ENCODE measurements around the gene LYPLA2.
"Not testable (repeated sequence)": the region's sequence is repeated elsewhere in the genome, so short reads cannot be mapped to it uniquely, and the experiment has no call there.

LYPLA2 gene

DNA sequence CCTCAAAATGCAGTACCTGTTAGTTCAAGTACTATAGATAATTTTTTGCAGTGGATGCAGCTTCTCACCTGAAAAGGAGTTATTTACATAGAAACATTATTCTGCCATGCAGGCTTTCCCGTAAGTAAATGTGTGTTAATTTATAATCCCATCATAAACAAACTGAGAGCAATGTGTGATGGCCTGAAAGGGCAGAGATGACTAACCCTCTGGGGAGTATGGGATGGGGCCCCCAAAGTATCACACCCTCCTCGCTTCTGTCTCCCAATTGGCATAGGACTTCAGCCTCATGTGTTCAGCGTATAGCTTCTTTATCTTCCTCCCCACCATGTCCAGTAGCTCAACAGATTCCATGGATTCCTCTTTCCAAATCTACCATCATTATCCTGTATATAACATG lies 26.7 kb downstream of the LYPLA2 start:
- H3K9me3 ChIP-seq (ENCODE audit: control insufficient read depth in 2 of 2, low read length in 2 of 2), result no peaks in the 10 kb centered on the region
- no peaks in the 10 kb centered on the region for H3K27me3 ChIP-seq (ENCODE audit: control insufficient read depth in 1 of 2, insufficient read depth in 2 of 2, low read length in 2 of 2)
- H3K9ac ChIP-seq (ENCODE audit: low read length in 2 of 2), result no peak overlapping the region
- peaks cover 37% of the 10 kb centered on the region in 2 donors for H3K36me3 ChIP-seq (ENCODE audit: control insufficient read depth in 2 of 2, insufficient read depth in 2 of 2, low read length in 2 of 2)
- no peak overlapping the region for H3K27ac ChIP-seq (ENCODE audit: low read length)
- no peak overlapping the region for H3K4me3 ChIP-seq (ENCODE audit: low read length in 2 of 2)
- H3K4me1 ChIP-seq (ENCODE audit: control insufficient read depth, insufficient read depth, low read length), result no peaks in the 10 kb centered on the region

DNA sequence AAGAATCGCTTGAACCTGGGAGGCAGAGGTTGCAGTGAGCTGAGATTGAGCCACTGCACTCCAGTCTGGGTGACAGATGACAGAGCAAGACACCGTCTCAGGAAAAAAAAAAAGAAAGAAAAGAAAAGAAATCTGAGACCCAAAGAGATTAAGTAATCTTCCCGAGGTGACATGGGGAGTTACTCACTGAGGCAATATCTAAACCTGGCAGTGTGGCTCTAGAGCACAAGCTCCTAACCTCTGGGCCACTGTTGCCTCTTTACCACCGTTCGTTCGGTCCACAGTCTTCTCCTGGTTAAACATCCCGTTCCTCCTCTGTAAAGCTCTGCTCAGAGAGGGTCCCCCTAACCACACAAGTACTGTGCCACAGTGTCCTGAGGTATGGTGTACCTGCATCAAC lies 32.8 kb downstream of the LYPLA2 start:
- no peaks in the 10 kb centered on the region for H3K9me3 ChIP-seq (ENCODE audit: control insufficient read depth in 2 of 2, low read length in 2 of 2)
- H3K36me3 ChIP-seq (ENCODE audit: control insufficient read depth in 2 of 2, insufficient read depth in 2 of 2, low read length in 2 of 2), result peaks cover 0 to 4% of the 10 kb centered on the region in 2 donors
- H3K4me1 ChIP-seq (ENCODE audit: control insufficient read depth, insufficient read depth, low read length), result peaks cover 5% of the 10 kb centered on the region
- H3K27me3 ChIP-seq (ENCODE audit: control insufficient read depth in 1 of 2, insufficient read depth in 2 of 2, low read length in 2 of 2), result no peaks in the 10 kb centered on the region
- H3K4me3 ChIP-seq (ENCODE audit: low read length in 2 of 2), result no peak overlapping the region
- H3K27ac ChIP-seq (ENCODE audit: low read length), result no peak overlapping the region
- no peak overlapping the region for H3K9ac ChIP-seq (ENCODE audit: low read length in 2 of 2)

- Histone ChIP-seq H3K4me3 (ENCODE audit: low read length in 2 of 2) (peak overlapping the region; percentile 96 to 99), H3K27ac (ENCODE audit: low read length) (peak overlapping the region; percentile 95), H3K4me1 (ENCODE audit: control insufficient read depth, insufficient read depth, low read length) (peaks cover 5% of the 10 kb centered on the region), H3K9ac (ENCODE audit: low read length in 2 of 2) (peak overlapping the region; percentile 99 to 100), H3K9me3 (ENCODE audit: control insufficient read depth in 2 of 2, low read length in 2 of 2) (no peaks in the 10 kb centered on the region), H3K27me3 (ENCODE audit: control insufficient read depth in 1 of 2, insufficient read depth in 2 of 2, low read length in 2 of 2) (no peaks in the 10 kb centered on the region), H3K36me3 (ENCODE audit: control insufficient read depth in 2 of 2, insufficient read depth in 2 of 2, low read length in 2 of 2) (peaks cover 0 to 2% of the 10 kb centered on the region in 2 donors)
Measured at GRCh38 chr1:23824711-23825075, 33.7 kb downstream of the LYPLA2 start.

GRCh38 chr1:23825076-23825761 lies 34.3 kb downstream of the LYPLA2 start, which contains the start of gene HMGCL:
Gene HMGCL, minus strand, starts transcription at chr1:23825429. Its CDS starts 14 bp downstream, at chr1:23825415.
- peak within 1 kb of the TSS; percentile 96 to 99 for H3K4me3 ChIP-seq (ENCODE audit: low read length in 2 of 2)
- H3K27ac ChIP-seq (ENCODE audit: low read length), result peak within 1 kb of the TSS; percentile 95
- peaks cover 0 to 2% of the 10 kb centered on the region in 2 donors for H3K36me3 ChIP-seq (ENCODE audit: control insufficient read depth in 2 of 2, insufficient read depth in 2 of 2, low read length in 2 of 2)
- H3K9me3 ChIP-seq (ENCODE audit: control insufficient read depth in 2 of 2, low read length in 2 of 2), result no peaks in the 10 kb centered on the region
- peaks cover 5% of the 10 kb centered on the region for H3K4me1 ChIP-seq (ENCODE audit: control insufficient read depth, insufficient read depth, low read length)
- H3K27me3 ChIP-seq (ENCODE audit: control insufficient read depth in 1 of 2, insufficient read depth in 2 of 2, low read length in 2 of 2), result no peaks in the 10 kb centered on the region
- peak within 1 kb of the TSS; percentile 99 to 100 for H3K9ac ChIP-seq (ENCODE audit: low read length in 2 of 2)

DNA sequence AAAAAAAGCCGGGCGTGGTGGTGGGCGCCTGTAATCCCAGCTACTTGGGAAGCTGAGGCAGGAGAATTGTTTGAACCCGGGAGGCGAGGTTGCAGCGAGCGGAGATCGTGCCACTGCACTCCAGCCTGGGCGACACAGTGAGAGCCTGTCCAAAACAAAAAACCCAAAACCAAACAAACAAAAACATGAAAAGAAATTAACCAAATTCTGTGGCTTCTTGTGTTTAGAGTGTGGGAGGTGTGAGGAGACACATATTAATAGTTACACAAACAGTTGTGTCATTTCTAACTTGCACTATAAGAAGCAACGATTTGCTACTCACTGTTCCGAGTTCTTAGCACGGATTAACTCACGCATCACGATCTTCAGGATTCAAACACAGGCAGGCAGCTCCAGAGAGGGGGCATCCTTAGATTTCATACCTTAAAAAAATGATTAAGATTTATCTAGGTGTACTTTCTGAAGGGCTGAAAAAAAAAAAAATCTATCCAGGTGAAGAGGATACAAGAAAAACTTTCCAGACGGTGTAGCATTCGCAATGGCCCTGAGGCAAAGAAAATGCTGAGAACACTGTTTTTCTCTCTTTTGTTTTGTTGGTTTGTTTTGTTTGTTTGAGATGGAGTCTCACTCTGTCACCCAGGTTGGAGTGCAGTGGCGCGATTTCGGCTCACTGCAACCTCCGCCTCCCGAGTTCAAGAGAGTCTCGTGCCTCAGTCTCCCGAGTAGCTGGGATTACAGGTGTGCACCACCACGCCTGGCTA lies 35.0 kb downstream of the LYPLA2 start:
- no peaks in the 10 kb centered on the region for H3K27me3 ChIP-seq (ENCODE audit: control insufficient read depth in 1 of 2, insufficient read depth in 2 of 2, low read length in 2 of 2)
- H3K9ac ChIP-seq (ENCODE audit: low read length in 2 of 2), result peak overlapping the region; percentile 79 to 99
- no peaks in the 10 kb centered on the region for H3K36me3 ChIP-seq (ENCODE audit: control insufficient read depth in 2 of 2, insufficient read depth in 2 of 2, low read length in 2 of 2)
- H3K9me3 ChIP-seq (ENCODE audit: control insufficient read depth in 2 of 2, low read length in 2 of 2), result no peaks in the 10 kb centered on the region
- peak overlapping the region; percentile 96 to 99 for H3K4me3 ChIP-seq (ENCODE audit: low read length in 2 of 2)
- H3K4me1 ChIP-seq (ENCODE audit: control insufficient read depth, insufficient read depth, low read length), result peaks cover 5% of the 10 kb centered on the region
- peak overlapping the region; percentile 95 for H3K27ac ChIP-seq (ENCODE audit: low read length)

- not testable (repeated sequence) for H3K4me3 ChIP-seq (ENCODE audit: low read length in 2 of 2); H3K9ac ChIP-seq (ENCODE audit: low read length in 2 of 2); H3K9me3 ChIP-seq (ENCODE audit: control insufficient read depth in 2 of 2, low read length in 2 of 2); H3K36me3 ChIP-seq (ENCODE audit: control insufficient read depth in 2 of 2, insufficient read depth in 2 of 2, low read length in 2 of 2); H3K27ac ChIP-seq (ENCODE audit: low read length); H3K4me1 ChIP-seq (ENCODE audit: control insufficient read depth, insufficient read depth, low read length); H3K27me3 ChIP-seq (ENCODE audit: control insufficient read depth in 1 of 2, insufficient read depth in 2 of 2, low read length in 2 of 2)
Measured at GRCh38 chr1:23826590-23826989, 35.6 kb downstream of the LYPLA2 start.

- Histone ChIP-seq H3K27me3 (ENCODE audit: control insufficient read depth in 1 of 2, insufficient read depth in 2 of 2, low read length in 2 of 2) (no peaks in the 10 kb centered on the region), H3K9me3 (ENCODE audit: control insufficient read depth in 2 of 2, low read length in 2 of 2) (no peaks in the 10 kb centered on the region), H3K4me1 (ENCODE audit: control insufficient read depth, insufficient read depth, low read length) (peaks cover 5% of the 10 kb centered on the region), H3K36me3 (ENCODE audit: control insufficient read depth in 2 of 2, insufficient read depth in 2 of 2, low read length in 2 of 2) (no peaks in the 10 kb centered on the region), H3K27ac (ENCODE audit: low read length) (no peak overlapping the region), H3K4me3 (ENCODE audit: low read length in 2 of 2) (no peak overlapping the region), H3K9ac (ENCODE audit: low read length in 2 of 2) (no peak overlapping the region)
Measured at GRCh38 chr1:23827717-23828116, 36.8 kb downstream of the LYPLA2 start.

DNA sequence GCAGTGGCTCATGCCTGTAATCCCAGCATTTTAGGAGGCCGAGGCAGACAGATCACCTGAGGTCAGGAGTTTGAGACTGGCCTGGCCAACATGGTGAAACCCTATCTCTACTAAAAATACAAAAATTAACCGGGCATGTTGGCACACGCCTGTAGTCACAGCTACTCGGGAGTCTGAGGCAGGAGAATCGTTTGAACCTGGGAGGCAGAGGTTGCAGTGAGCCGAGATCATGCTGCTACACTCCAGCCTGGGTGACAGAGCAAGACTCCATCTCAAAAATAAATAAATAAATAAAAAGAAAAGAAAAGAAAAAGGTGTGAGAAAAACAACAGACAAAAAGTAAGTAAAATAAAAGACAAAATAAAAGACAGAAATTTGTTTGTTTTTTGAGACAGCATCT lies 43.2 kb downstream of the LYPLA2 start:
- not testable (repeated sequence) for H3K9ac ChIP-seq (ENCODE audit: low read length in 2 of 2); H3K4me1 ChIP-seq (ENCODE audit: control insufficient read depth, insufficient read depth, low read length); H3K27me3 ChIP-seq (ENCODE audit: control insufficient read depth in 1 of 2, insufficient read depth in 2 of 2, low read length in 2 of 2); H3K4me3 ChIP-seq (ENCODE audit: low read length in 2 of 2); H3K9me3 ChIP-seq (ENCODE audit: control insufficient read depth in 2 of 2, low read length in 2 of 2); H3K27ac ChIP-seq (ENCODE audit: low read length); H3K36me3 ChIP-seq (ENCODE audit: control insufficient read depth in 2 of 2, insufficient read depth in 2 of 2, low read length in 2 of 2)

GRCh38 chr1:23836037-23836436 lies 45.1 kb downstream of the LYPLA2 start:
- no peak overlapping the region for H3K9ac ChIP-seq (ENCODE audit: low read length in 2 of 2)
- no peak overlapping the region for H3K4me3 ChIP-seq (ENCODE audit: low read length in 2 of 2)
- no peaks in the 10 kb centered on the region for H3K9me3 ChIP-seq (ENCODE audit: control insufficient read depth in 2 of 2, low read length in 2 of 2)

GRCh38 chr1:23837908-23838307 lies 47.0 kb downstream of the LYPLA2 start:
- H3K4me3 ChIP-seq (ENCODE audit: low read length in 2 of 2), result peak overlapping the region; percentile 62 to 71

More at GRCh38 chr1:23836037-23836436, 45.1 kb downstream of the LYPLA2 start:
- H3K27ac ChIP-seq (ENCODE audit: low read length), result no peak overlapping the region
- peaks cover 5% of the 10 kb centered on the region for H3K4me1 ChIP-seq (ENCODE audit: control insufficient read depth, insufficient read depth, low read length)
- no peaks in the 10 kb centered on the region for H3K36me3 ChIP-seq (ENCODE audit: control insufficient read depth in 2 of 2, insufficient read depth in 2 of 2, low read length in 2 of 2)
- H3K27me3 ChIP-seq (ENCODE audit: control insufficient read depth in 1 of 2, insufficient read depth in 2 of 2, low read length in 2 of 2), result peaks cover 3 to 6% of the 10 kb centered on the region in 2 donors

DNA sequence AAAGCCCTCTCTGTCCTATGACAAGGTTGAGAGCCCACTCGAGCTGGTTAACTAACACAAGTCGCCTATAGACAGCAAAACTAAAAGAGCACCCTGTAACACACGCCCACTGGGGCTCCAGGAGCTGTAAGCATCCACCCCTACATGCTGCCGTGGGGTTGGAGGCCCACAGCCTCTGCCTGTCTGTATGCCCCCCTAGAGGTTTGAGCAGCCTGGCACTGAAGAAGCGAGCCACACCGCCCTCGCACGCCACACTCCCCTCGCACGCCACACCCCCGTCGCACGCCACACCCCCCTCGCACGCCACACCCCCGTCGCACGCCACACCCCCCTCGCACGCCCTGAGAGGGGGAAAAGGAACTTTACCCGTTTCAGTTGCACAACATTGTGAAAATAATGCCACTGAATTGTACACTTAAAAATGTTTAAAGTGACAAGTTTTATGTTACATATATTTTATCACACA lies 47.5 kb downstream of the LYPLA2 start:
- H3K9ac ChIP-seq (ENCODE audit: low read length in 2 of 2), result no peak overlapping the region

More at GRCh38 chr1:23837908-23838307, 47.0 kb downstream of the LYPLA2 start:
- H3K4me1 ChIP-seq (ENCODE audit: control insufficient read depth, insufficient read depth, low read length), result peaks cover 5% of the 10 kb centered on the region
- H3K27ac ChIP-seq (ENCODE audit: low read length), result no peak overlapping the region
- peaks cover 3 to 6% of the 10 kb centered on the region in 2 donors for H3K27me3 ChIP-seq (ENCODE audit: control insufficient read depth in 1 of 2, insufficient read depth in 2 of 2, low read length in 2 of 2)
- no peaks in the 10 kb centered on the region for H3K9me3 ChIP-seq (ENCODE audit: control insufficient read depth in 2 of 2, low read length in 2 of 2)
- no peaks in the 10 kb centered on the region for H3K36me3 ChIP-seq (ENCODE audit: control insufficient read depth in 2 of 2, insufficient read depth in 2 of 2, low read length in 2 of 2)
- no peak overlapping the region for H3K9ac ChIP-seq (ENCODE audit: low read length in 2 of 2)

More for the DNA sequence above, 47.5 kb downstream of the LYPLA2 start:
- Histone ChIP-seq H3K4me3 (ENCODE audit: low read length in 2 of 2) (peak overlapping the region; percentile 62 to 71), H3K27ac (ENCODE audit: low read length) (no peak overlapping the region), H3K9me3 (ENCODE audit: control insufficient read depth in 2 of 2, low read length in 2 of 2) (no peaks in the 10 kb centered on the region), H3K27me3 (ENCODE audit: control insufficient read depth in 1 of 2, insufficient read depth in 2 of 2, low read length in 2 of 2) (peaks cover 3 to 6% of the 10 kb centered on the region in 2 donors), H3K4me1 (ENCODE audit: control insufficient read depth, insufficient read depth, low read length) (peaks cover 5% of the 10 kb centered on the region), H3K36me3 (ENCODE audit: control insufficient read depth in 2 of 2, insufficient read depth in 2 of 2, low read length in 2 of 2) (no peaks in the 10 kb centered on the region)

All from stomach smooth muscle (tissue), 2 donors.